GM21786 (cell line): ENCODE measurements around the gene CPXM2.

Experiments
- ATAC-seq: cut with Tn5 transposase; IDR thresholded peaks from one replicate; pipeline ENCODE4 v1.9.1; 2021; ENCODE audit not compliant: unreplicated experiment

The CPXM2 gene

GRCh38 chr10:123891144-123892071 lies at the start of gene CPXM2:
TSS of gene CPXM2 (minus strand) at chr10:123891807. CDS start at chr10:123891659, 148 bp downstream.
- no peak for ATAC-seq

GRCh38 chr10:123939591-123939990 lies 48.0 kb upstream of the CPXM2 start:
- no peak for ATAC-seq

GRCh38 chr10:123938890-123939289 lies 47.3 kb upstream of the CPXM2 start:
- no peak for ATAC-seq

- no peak for ATAC-seq
Measured at GRCh38 chr10:123936426-123936825, 44.8 kb upstream of the CPXM2 start.

- ATAC-seq: no peak
Measured at GRCh38 chr10:123935680-123936079, 44.1 kb upstream of the CPXM2 start.

- no peak for ATAC-seq
Measured at GRCh38 chr10:123934846-123935245, 43.2 kb upstream of the CPXM2 start.

- no peak for ATAC-seq
Measured at GRCh38 chr10:123930340-123931001, 38.9 kb upstream of the CPXM2 start.

GRCh38 chr10:123929791-123930190 lies 38.2 kb upstream of the CPXM2 start:
- no peak for ATAC-seq

GRCh38 chr10:123928427-123928826 lies 36.8 kb upstream of the CPXM2 start:
- ATAC-seq: no peak

GRCh38 chr10:123926401-123927264 lies 35.0 kb upstream of the CPXM2 start:
- ATAC-seq: no peak

- ATAC-seq: no peak
Measured at GRCh38 chr10:123922126-123922525, 30.5 kb upstream of the CPXM2 start.

- ATAC-seq: no peak
Measured at GRCh38 chr10:123916775-123917174, 25.2 kb upstream of the CPXM2 start.

GRCh38 chr10:123913688-123914268 lies 22.2 kb upstream of the CPXM2 start:
- ATAC-seq: no peak

- no peak for ATAC-seq
Measured at GRCh38 chr10:123912871-123913270, 21.3 kb upstream of the CPXM2 start.

- no peak for ATAC-seq
Measured at GRCh38 chr10:123912466-123912865, 20.9 kb upstream of the CPXM2 start.

GRCh38 chr10:123911866-123912265 lies 20.3 kb upstream of the CPXM2 start:
- ATAC-seq: no peak

- no peak for ATAC-seq
Measured at GRCh38 chr10:123909866-123910265, 18.3 kb upstream of the CPXM2 start.

- ATAC-seq: no peak
Measured at GRCh38 chr10:123909426-123909825, 17.8 kb upstream of the CPXM2 start.

- no peak for ATAC-seq
Measured at GRCh38 chr10:123908379-123908778, 16.8 kb upstream of the CPXM2 start.

GRCh38 chr10:123906884-123907652 lies 15.5 kb upstream of the CPXM2 start:
- no peak for ATAC-seq
